KG1 (cell line): ENCODE data around the gene ACOXL.
"Not testable (repeated sequence)": the region's sequence is repeated elsewhere in the genome, so short reads cannot be mapped to it uniquely, and the experiment has no call there.

Source experiments
- DNase-seq: peaks from one replicate; lab custom pipeline; 2025; lab: John Stamatoyannopoulos, UW

ACOXL gene

GRCh38 chr2:110855841-110856240 lies 123.5 kb downstream of the ACOXL start:
- DNase-seq: not testable (repeated sequence)

DNA sequence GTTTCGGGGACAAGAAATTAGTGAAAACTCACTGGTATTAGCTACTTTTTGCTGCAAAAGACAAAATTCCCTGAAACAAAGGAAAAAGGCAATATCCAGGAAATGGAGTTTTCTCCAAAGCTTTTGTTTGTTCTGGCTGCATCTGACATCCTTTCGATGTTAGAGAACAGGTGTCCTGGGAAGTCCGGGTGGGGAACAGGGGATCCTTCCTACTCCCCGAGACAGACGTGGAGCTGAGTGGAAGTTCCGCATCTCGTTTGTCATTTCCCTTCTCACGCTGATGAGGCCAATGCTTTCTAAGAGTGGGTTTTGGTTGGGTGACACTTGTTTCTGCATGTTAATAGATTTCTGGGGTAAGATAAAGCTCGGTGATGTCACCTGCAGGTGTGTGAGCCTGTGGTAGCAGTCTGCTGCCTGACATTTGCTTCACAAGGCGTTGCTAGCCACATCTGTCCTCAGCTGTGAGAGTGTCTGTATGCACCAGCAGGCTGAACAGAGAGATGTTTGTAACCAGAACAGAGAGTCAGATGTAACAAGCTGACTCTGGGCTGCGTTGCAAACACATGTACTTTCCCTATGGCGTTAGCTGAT lies 125.9 kb downstream of the ACOXL start:
- no peak for DNase-seq

- DNase-seq: no peak
These were observed 126.8 kb downstream of the ACOXL start for GRCh38 chr2:110858993-110859701.

DNA sequence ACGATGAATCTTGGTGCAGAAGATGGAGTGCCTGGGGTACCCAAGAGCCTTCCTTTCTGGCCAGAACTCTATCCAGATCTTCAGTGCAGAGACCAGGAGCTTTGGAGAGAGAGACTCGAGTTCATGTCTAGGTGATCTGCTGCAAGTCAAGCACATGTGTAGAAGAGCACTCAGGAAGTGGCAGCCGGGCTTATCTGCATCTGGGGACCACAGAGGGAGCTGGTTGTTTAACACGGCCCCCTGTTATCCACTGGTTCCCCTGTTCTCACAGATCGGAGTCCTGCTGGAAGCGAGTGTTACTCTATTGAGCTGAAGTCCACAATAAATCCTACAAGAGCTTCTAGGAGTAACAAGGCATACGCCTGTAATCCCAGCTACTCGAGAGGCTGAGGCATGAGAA lies 128.3 kb downstream of the ACOXL start:
- DNase-seq: no peak

- DNase-seq: no peak
These were observed 129.4 kb downstream of the ACOXL start for GRCh38 chr2:110861616-110862260.

GRCh38 chr2:110863726-110864125 lies 131.4 kb downstream of the ACOXL start:
- no peak for DNase-seq

GRCh38 chr2:110864176-110864575 lies 131.8 kb downstream of the ACOXL start:
- no peak for DNase-seq

GRCh38 chr2:110864731-110865130 lies 132.4 kb downstream of the ACOXL start:
- DNase-seq: no peak

DNA sequence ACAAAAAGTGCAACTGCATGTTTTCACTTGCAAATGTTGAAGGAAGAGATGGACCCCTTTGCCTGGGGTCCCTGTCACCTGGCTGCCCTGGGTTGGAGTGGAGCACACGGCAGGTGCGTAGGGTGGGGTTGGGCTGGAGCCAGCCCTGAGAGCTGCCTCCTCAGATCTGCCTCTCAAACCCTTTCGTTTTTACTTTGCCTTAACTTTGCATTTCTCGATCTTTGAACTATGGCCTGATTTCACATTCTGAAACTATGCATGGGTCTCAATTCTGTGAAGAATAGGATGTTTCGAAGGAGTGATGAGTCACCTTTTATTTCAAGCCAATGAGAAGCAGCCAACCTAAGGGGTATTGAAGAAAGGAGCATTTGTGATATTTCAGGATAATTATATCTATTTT lies 132.8 kb downstream of the ACOXL start:
- DNase-seq: no peak

- DNase-seq: no peak
These were observed 133.7 kb downstream of the ACOXL start for GRCh38 chr2:110866045-110866444.

DNA sequence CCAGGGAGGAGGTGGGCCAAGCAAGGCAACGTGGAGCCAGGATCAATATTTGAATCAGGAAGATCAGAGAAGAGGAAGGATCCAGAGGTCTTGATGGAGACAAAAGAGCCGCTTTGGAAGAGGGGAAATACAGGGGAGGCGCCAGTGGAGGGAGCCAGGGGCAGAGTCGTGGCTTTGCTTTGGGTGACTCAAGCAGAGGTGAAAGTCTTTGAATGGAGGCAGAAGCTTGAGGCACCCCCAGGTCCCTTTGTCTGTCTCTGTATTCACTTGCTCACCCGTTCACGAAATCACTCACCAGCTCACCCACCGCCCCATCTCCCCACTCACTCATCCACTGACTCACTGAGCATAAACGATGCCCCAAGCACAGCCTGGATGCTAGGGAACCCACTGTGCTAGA lies 134.1 kb downstream of the ACOXL start:
- DNase-seq: no peak

GRCh38 chr2:110867078-110867477 lies 134.7 kb downstream of the ACOXL start:
- no peak for DNase-seq

GRCh38 chr2:110868971-110869370 lies 136.6 kb downstream of the ACOXL start:
- DNase-seq: no peak

DNA sequence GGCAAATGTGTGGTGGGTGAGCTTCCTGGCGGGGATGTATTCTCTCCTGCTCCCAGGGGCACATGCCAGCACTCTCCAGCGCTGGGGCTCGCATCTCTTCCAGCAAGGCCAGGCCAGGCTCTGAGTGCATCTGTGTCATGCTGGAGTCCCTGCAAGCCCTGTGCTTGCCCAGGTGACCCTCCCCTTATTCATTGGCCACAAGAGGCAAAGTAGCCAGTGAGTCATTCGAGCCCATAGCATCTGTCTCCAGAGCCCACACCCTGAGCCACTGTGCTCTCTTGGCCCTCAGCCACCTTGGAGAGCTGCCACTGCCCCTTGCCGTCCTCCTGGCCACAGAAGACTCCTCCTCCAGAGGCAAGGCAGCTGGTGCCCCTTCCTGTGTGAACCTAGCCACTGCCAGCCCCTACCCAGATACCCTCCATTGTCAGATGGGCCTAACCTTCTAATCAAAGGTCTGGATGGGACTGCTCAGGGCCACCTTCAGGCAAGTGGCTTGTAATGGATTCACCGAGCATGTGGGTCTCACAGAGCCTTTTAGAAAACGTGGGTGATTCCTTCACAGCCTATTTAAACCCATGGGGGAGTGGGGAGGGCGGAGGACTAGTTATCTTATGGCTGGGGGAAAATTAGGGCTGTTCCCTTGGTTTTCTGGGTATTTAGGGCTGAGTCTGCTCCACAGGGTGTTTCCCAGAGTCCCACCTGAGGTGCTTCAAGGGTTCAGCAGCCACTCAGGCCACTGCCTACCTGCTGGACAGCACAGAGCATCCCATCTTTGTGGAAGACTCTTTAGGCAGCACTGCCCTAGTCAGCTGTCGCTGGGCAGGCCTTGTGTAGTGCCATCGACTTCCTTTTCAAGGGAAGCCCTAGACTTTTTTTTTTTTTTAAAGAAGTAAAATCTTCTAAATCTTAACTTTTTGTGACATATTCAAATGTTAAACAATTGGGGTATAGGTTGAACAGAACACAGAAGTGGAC lies 137.4 kb downstream of the ACOXL start:
- no peak for DNase-seq

GRCh38 chr2:110870545-110870944 lies 138.2 kb downstream of the ACOXL start:
- no peak for DNase-seq

- no peak for DNase-seq
These were observed 139.3 kb downstream of the ACOXL start for GRCh38 chr2:110871637-110872036.

GRCh38 chr2:110872521-110872920 lies 140.1 kb downstream of the ACOXL start:
- no peak for DNase-seq

DNA sequence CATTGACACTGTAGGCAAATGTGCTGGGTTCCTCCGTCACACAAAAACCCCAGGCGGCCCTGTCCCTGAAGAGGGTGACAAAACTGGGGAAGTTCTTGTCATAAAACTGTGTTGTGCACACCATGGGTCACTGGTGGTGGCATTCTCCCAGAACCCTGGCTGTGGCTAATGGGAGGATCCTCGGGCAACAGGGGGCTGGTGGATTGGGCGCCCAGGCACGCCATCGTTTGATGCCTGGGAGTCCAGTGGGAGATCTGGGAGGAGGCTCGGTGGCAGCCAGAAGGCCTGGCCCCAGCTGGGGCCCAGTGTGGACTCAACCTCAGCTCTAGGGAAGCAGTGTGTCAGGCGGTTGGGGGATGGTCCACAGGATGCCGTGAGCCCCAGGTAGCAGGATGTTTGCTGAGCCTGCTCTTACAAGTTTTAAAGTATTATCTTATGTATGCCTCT lies 140.7 kb downstream of the ACOXL start:
- no peak for DNase-seq

GRCh38 chr2:110873597-110874452 lies 141.5 kb downstream of the ACOXL start:
- no peak for DNase-seq

DNA sequence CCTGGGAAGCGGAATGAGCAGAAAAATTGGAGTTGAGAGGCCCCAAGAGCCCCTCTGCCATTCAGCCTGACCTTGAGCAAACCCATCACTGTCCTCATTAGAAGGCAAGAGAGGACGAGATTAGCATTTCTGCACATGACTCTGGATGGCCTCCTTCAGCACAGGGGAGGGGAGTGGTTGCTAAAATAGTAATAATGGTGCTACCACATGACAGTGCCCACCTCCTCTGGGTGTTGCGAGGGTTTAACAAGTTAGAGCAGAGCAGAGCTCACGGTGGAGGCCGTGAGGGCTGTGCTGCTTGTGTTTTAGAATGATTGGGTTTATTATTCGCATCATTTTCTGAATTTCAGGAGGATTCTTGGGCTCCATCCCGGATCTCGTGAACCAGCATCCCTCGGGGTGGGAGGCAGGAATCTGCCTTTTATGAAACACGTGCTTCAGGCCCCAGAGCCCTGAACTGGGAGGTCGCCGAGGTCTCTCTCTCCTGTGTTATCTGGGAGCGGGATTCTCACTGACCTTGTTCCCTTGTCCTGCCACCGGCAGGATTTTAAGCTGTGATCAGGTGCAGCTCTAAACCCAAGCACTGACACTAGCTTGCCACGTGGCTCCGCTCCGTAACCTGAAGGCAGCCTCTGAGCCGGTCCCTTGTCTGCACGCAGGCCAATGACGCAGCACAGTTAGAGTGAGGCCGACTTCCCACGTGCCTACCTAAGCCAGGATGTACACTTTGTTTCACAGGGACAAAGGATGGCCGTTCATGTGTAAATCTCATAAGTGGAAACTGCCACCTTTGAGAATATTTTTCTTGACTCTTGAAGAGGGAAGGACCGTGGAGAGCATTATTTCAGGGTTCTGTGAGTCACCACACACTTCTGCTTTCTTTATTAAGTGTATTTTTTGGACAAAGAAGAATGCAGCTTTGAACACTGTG lies 142.3 kb downstream of the ACOXL start:
- DNase-seq: no peak
